H1 (cell line): ENCODE results near the gene PIEZO1. TPM values are rescaled to one million over a fixed set of nuclear protein-coding genes. Genes with fewer than 3 reads are reported as not detected.

Experiments
- CTCF ChIA-PET: fragments of 300-600 bp; sonication (Branson Sonifier 250); formaldehyde crosslinking; loops from one replicate; lab custom pipeline; 2021; ENCODE audit not compliant: partially characterized antibody; lab: Charles Lee
- POLR2A ChIA-PET: fragments of 300-600 bp; sonication (Branson Sonifier 250); formaldehyde crosslinking; loops from one replicate; lab custom pipeline; 2021; ENCODE audit warnings: inconsistent platforms; ENCODE audit not compliant: partially characterized antibody; lab: Charles Lee
- DNase-seq, 2 experiments: peaks; one replicate each; pipeline versions ENCODE4 v3.0.0 to v3.0.0-alpha.2; 2010 to 2022; ENCODE audit warnings: low spot score in 2 of 2, low read depth in 1 of 2, mixed read lengths in 1 of 2
- FAIRE-seq: peaks from 2 replicates; lab custom pipeline; 2011; peaks lifted over from hg19 to GRCh38; lab: Jason Lieb, UNC
- H2AFZ ChIP-seq: 2 replicates; pipeline ENCODE4 v1.8.1; 2012; ENCODE audit warnings: low read length, inconsistent platforms
- H2AK5ac ChIP-seq: 2 replicates; pipeline ENCODE4 v1.6.1; 2013; ENCODE audit warnings: low read depth, low read length
- H2BK120ac ChIP-seq: replicated peaks from 2 replicates; pipeline ENCODE3; 2013; ENCODE audit warnings: low read depth, low read length, inconsistent platforms
- H2BK12ac ChIP-seq: 2 replicates; pipeline ENCODE4 v1.6.1; 2013; ENCODE audit warnings: low read depth, low read length
- H2BK15ac ChIP-seq: 2 replicates; pipeline ENCODE4 v1.6.1; 2013; ENCODE audit warnings: low read length
- H2BK20ac ChIP-seq: 2 replicates; pipeline ENCODE4 v1.6.1; 2013; ENCODE audit warnings: low read length
- H2BK5ac ChIP-seq: 2 replicates; pipeline ENCODE4 v1.6.1; 2013; ENCODE audit warnings: low read depth, low read length
- H3K14ac ChIP-seq: 2 replicates; pipeline ENCODE4 v1.6.1; 2013; ENCODE audit warnings: inconsistent platforms; ENCODE audit not compliant: insufficient read length
- H3K18ac ChIP-seq: 2 replicates; pipeline ENCODE4 v1.6.1; 2013; ENCODE audit warnings: low read length; ENCODE audit errors: extremely low read depth
- H3K23ac ChIP-seq: 2 replicates; pipeline ENCODE4 v1.6.1; 2013; ENCODE audit warnings: inconsistent platforms; ENCODE audit not compliant: insufficient read length
- H3K23me2 ChIP-seq: 2 replicates; pipeline ENCODE4 v1.6.1; 2013; ENCODE audit warnings: low read depth, low read length
- H3K27ac ChIP-seq: 2 replicates; pipeline ENCODE4 v1.6.1; 2011; ENCODE audit warnings: low read depth, low read length, inconsistent platforms
- H3K27me3 ChIP-seq, 4 experiments: replicated peaks in 1 of 4; 1 replicate in 1 of 4; 2 replicates in 3 of 4; pipeline versions ENCODE4 v1.6.1 to v1.8.1; 2011 to 2013; ENCODE audit warnings: low read length in 3 of 4, mild to moderate bottlenecking in 3 of 4, inconsistent platforms in 2 of 4, mixed read lengths in 2 of 4, moderate library complexity in 1 of 4; ENCODE audit not compliant: control insufficient read depth in 3 of 4, insufficient read depth in 3 of 4; ENCODE audit errors: extremely low read depth in 1 of 4
- H3K36me3 ChIP-seq, 4 experiments: 2 replicates each; pipeline versions ENCODE4 v1.6.1 to v1.8.1; 2011 to 2013; ENCODE audit warnings: mild to moderate bottlenecking in 4 of 4, low read length in 3 of 4, moderate library complexity in 2 of 4, control low read depth in 1 of 4, inconsistent platforms in 1 of 4; ENCODE audit not compliant: insufficient read depth in 4 of 4, control insufficient read depth in 2 of 4
- H3K4ac ChIP-seq: replicated peaks from 2 replicates; pipeline ENCODE3; 2013; ENCODE audit warnings: low read length, low read depth, mixed read lengths, inconsistent platforms; ENCODE audit not compliant: insufficient read length
- H3K4me1 ChIP-seq, 4 experiments: replicated peaks in 1 of 4; 1 replicate in 1 of 4; 2 replicates in 3 of 4; pipeline versions ENCODE4 v1.6.1 to v1.8.1; 2011 to 2013; ENCODE audit warnings: low read length in 3 of 4, inconsistent platforms in 2 of 4, mixed read lengths in 1 of 4; ENCODE audit not compliant: insufficient read depth in 4 of 4, control insufficient read depth in 3 of 4
- H3K4me2 ChIP-seq, 2 experiments: 2 replicates each; pipeline versions ENCODE4 v1.6.1 to v1.8.1; 2011 to 2013; ENCODE audit warnings: low read depth in 2 of 2, low read length in 2 of 2, control low read depth in 1 of 2, inconsistent platforms in 1 of 2, mild to moderate bottlenecking in 1 of 2; ENCODE audit not compliant: insufficient read depth in 1 of 2
- H3K4me3 ChIP-seq, 4 experiments: fragments of 200-600, 300-600 bp in 1 of 4; sonication (generic), shearing (Covaris generic), sonication (Bioruptor Twin) in 1 of 4; 2 replicates each; pipeline versions ENCODE4 v1.5.1 to v1.8.1; 2011 to 2016; ENCODE audit warnings: low read length in 4 of 4, low read depth in 3 of 4, control low read depth in 2 of 4, inconsistent platforms in 2 of 4, mild to moderate bottlenecking in 2 of 4, mixed read lengths in 1 of 4, moderate library complexity in 1 of 4; ENCODE audit not compliant: insufficient read depth in 2 of 4; ENCODE audit errors: extremely low read depth in 1 of 4
- H3K56ac ChIP-seq: replicated peaks from 2 replicates; pipeline ENCODE3; 2013; ENCODE audit warnings: low read depth, mild to moderate bottlenecking, mixed read lengths, low read length, inconsistent platforms; ENCODE audit not compliant: insufficient read length
- H3K79me1 ChIP-seq: 2 replicates; pipeline ENCODE4 v1.6.1; 2013; ENCODE audit warnings: low read depth, low read length, control low read depth
- H3K79me2 ChIP-seq, 2 experiments: 2 replicates each; pipeline versions ENCODE4 v1.6.1 to v1.8.1; 2012 to 2013; ENCODE audit warnings: low read length in 2 of 2, mild to moderate bottlenecking in 2 of 2, inconsistent platforms in 1 of 2; ENCODE audit not compliant: insufficient read depth in 2 of 2, control insufficient read depth in 1 of 2
- H3K9ac ChIP-seq, 4 experiments: replicated peaks in 1 of 4; 1 replicate in 1 of 4; 2 replicates in 3 of 4; pipeline versions ENCODE4 v1.6.1 to v1.8.1; 2011 to 2013; ENCODE audit warnings: low read depth in 3 of 4, low read length in 3 of 4, control low read depth in 2 of 4, mild to moderate bottlenecking in 2 of 4, moderate library complexity in 2 of 4, inconsistent platforms in 1 of 4; ENCODE audit errors: extremely low read depth in 1 of 4
- H3K9me3 ChIP-seq, 2 experiments: 2 replicates each; pipeline versions ENCODE4 v1.6.1 to v1.8.1; 2012 to 2013; ENCODE audit warnings: mild to moderate bottlenecking in 2 of 2, moderate library complexity in 2 of 2, control low read depth in 1 of 2, inconsistent platforms in 1 of 2, low read depth in 1 of 2, low read length in 1 of 2, mixed read lengths in 1 of 2; ENCODE audit not compliant: insufficient read depth in 2 of 2
- H4K20me1 ChIP-seq, 2 experiments: replicated peaks in 1 of 2; 2 replicates each; pipeline versions ENCODE3 to v1.8.1; 2011 to 2013; ENCODE audit warnings: inconsistent platforms in 2 of 2, low read length in 2 of 2, mild to moderate bottlenecking in 1 of 2; ENCODE audit not compliant: insufficient read depth in 2 of 2, control insufficient read depth in 1 of 2
- H4K5ac ChIP-seq: 2 replicates; pipeline ENCODE4 v1.6.1; 2013; ENCODE audit warnings: low read length, low read depth, mixed read lengths, inconsistent platforms; ENCODE audit not compliant: insufficient read length
- H4K8ac ChIP-seq: 2 replicates; pipeline ENCODE4 v1.8.0; 2013; ENCODE audit warnings: mild to moderate bottlenecking, moderate library complexity, low read length, inconsistent platforms; ENCODE audit not compliant: insufficient read depth; ENCODE audit errors: extremely low read depth
- H4K91ac ChIP-seq: replicated peaks from 2 replicates; pipeline ENCODE3; 2013; ENCODE audit warnings: low read length, mixed read lengths, inconsistent platforms; ENCODE audit not compliant: insufficient read length
- FOSL1 ChIP-seq: IDR thresholded peaks from 2 replicates; pipeline ENCODE4 v1.6.1; 2011; ENCODE audit warnings: mild to moderate bottlenecking, low read depth, low read length, moderate library complexity; ENCODE audit not compliant: insufficient read depth
- JUN ChIP-seq: IDR thresholded peaks from 2 replicates; pipeline ENCODE4 v1.6.1; 2011; ENCODE audit warnings: low read depth, mild to moderate bottlenecking, improper control_type of control experiment, low read length
- JUND ChIP-seq: IDR thresholded peaks from 2 replicates; pipeline ENCODE4 v1.6.1; 2011; ENCODE audit warnings: mild to moderate bottlenecking, improper control_type of control experiment, low read length
- KDM4A ChIP-seq: IDR thresholded peaks from one replicate; pipeline ENCODE4 v1.7.1; 2012; ENCODE audit warnings: low read depth, mild to moderate bottlenecking, moderate library complexity, low read length, inconsistent platforms; ENCODE audit not compliant: severe bottlenecking
- MAFK ChIP-seq: IDR thresholded peaks from 2 replicates; pipeline ENCODE4 v1.6.1; 2012; ENCODE audit warnings: low read depth, mild to moderate bottlenecking, improper control_type of control experiment, low read length
- NANOG ChIP-seq: IDR thresholded peaks from 2 replicates; pipeline ENCODE4 v1.6.1; 2011; ENCODE audit warnings: low read length, low read depth, mild to moderate bottlenecking, inconsistent platforms; ENCODE audit not compliant: insufficient read depth, poor library complexity, severe bottlenecking
- PHF8 ChIP-seq: fragments of 200-600 bp; sonication (generic); conservative IDR thresholded peaks from 2 replicates; pipeline ENCODE4 v1.7.1; 2012; ENCODE audit warnings: low read depth, mild to moderate bottlenecking, inconsistent platforms, low read length, moderate library complexity
- YY1 ChIP-seq: IDR thresholded peaks from 2 replicates; pipeline ENCODE4 v1.6.1; 2011; ENCODE audit warnings: low read depth, mild to moderate bottlenecking, low read length
- ZNF274 ChIP-seq: IDR thresholded peaks from 2 replicates; pipeline ENCODE4 v1.7.0; 2012; ENCODE audit warnings: low read length, borderline replicate concordance; ENCODE audit errors: extremely low read depth
- WGBS, 2 experiments: shearing (Covaris generic) in 1 of 2; methylation state at CpG; one replicate each; pipeline versions ENCODE4 v1.1.6 to v1.1.7; 2013 to 2015; ENCODE audit warnings: low lambda C conversion rate in 2 of 2, mixed read lengths in 2 of 2, inconsistent platforms in 1 of 2, low coverage in 1 of 2, missing lambda C conversion rate in 1 of 2; ENCODE audit not compliant: insufficient replicate concordance in 2 of 2, insufficient coverage in 1 of 2, insufficient read length in 1 of 2; ENCODE audit errors: extremely low coverage in 1 of 2, missing lambda C conversion rate in 1 of 2; 5-methylcytosine and 5-hydroxymethylcytosine counted together
- polyA plus RNA-seq, 7 experiments: library from polyadenylated mRNA; depleted of rRNA in 3 of 7; stranded (reverse) in 5 of 7; unstranded in 2 of 7; fragments of >200 nt in 5 of 7; fragments of 200-250 nt in 2 of 7; gene quantifications; 1 replicate in 5 of 7; 2 replicates in 1 of 7; 4 replicates in 1 of 7; pipeline versions ENCODE4 v1.2.1 to v1.2.3, GENCODE V29; 2011 to 2013; ENCODE audit warnings: missing spikeins in 2 of 7, mixed read lengths in 2 of 7
- total RNA-seq: library from RNA; stranded (reverse); fragmentation: NEBNext Ultra II Directional; extraction: Animal tissue kit (Norgen Biotek cat#: 25700); gene quantifications from 2 replicates; pipeline ENCODE4 v1.2.1, GENCODE V29; 2021
- TF ChIP-seq, protein P1 (sequence below), 3 experiments: IDR thresholded peaks; 1 replicate in 2 of 3; 2 replicates in 1 of 3; pipeline versions ENCODE4 v1.5.1 to v1.6.1; 2011; ENCODE audit warnings: low read length in 3 of 3, mild to moderate bottlenecking in 3 of 3, inconsistent platforms in 2 of 3, low read depth in 1 of 3, moderate library complexity in 1 of 3; ENCODE audit not compliant: insufficient read depth in 1 of 3; ENCODE audit errors: control extremely low read depth in 1 of 3
- TF ChIP-seq, protein P2 (sequence below): IDR thresholded peaks from 2 replicates; pipeline ENCODE4 v1.6.1; 2012; ENCODE audit warnings: inconsistent platforms

PIEZO1 gene
- total and polyA plus RNA-seq, 2 of the 8 experiments (the other 6 are each of a cell fraction or from before 2014, with no cell fraction given): 42.3 to 67.5 TPM

- no peak overlapping the region for H2AFZ ChIP-seq
- H4K8ac ChIP-seq: no peak overlapping the region
- H2BK120ac ChIP-seq: no peak overlapping the region
- H2BK5ac ChIP-seq: no peak overlapping the region
- H3K79me1 ChIP-seq: peaks cover 6% of the 10 kb centered on the region; the same call in 1 of the 2 replicates
- no peak overlapping the region for H3K4me2 ChIP-seq
- no peak overlapping the region for H3K56ac ChIP-seq
- no peak overlapping the region for H3K18ac ChIP-seq
- no peak overlapping the region; a peak in 1 of 7 replicates for H3K9ac ChIP-seq
- DNase-seq (no peak), FAIRE-seq (no peak)
- H3K36me3 ChIP-seq: no peaks in the 10 kb centered on the region
- no peak overlapping the region for H4K5ac ChIP-seq
- H3K27me3 ChIP-seq: no peaks in the 10 kb centered on the region
- ChIA-PET POLR2A (interaction anchor here (0.7 to 4.7 kb wide), 3 partner anchors 9 to 34 kb away, joined by 3 to 16 read pairs (median 3); no protein-coding TSS in a partner anchor), CTCF (interaction anchor here (0.8 to 4.2 kb wide), 4 partner anchors 12 to 32 kb away, joined by 3 to 15 read pairs (median 4); no protein-coding TSS in a partner anchor)
- H3K9me3 ChIP-seq: no peaks in the 10 kb centered on the region
- H2AK5ac ChIP-seq: no peak overlapping the region
- no peak overlapping the region for H3K14ac ChIP-seq
- WGBS, 2 experiments: 91% methylated on average over 18 of the region's 18 CpGs; no CpG with 5 or more reads in 1 of the 2 experiments
- H3K4me1 ChIP-seq: peaks cover 3 to 31% (median 17%) of the 10 kb centered on the region in 4 experiments
- H3K4ac ChIP-seq: no peak overlapping the region
- no peak overlapping the region for H3K23ac ChIP-seq
- H3K23me2 ChIP-seq: no peaks in the 10 kb centered on the region; the same call in 1 of the 2 replicates
- H3K4me3 ChIP-seq: no peak overlapping the region
- H2BK12ac ChIP-seq: no peak overlapping the region
- peaks cover 3 to 6% of the 10 kb centered on the region in 2 experiments for H4K20me1 ChIP-seq
- H2BK20ac ChIP-seq: no peak overlapping the region
- H3K27ac ChIP-seq: no peak overlapping the region
- H2BK15ac ChIP-seq: no peak overlapping the region
- peaks cover 0 to 10% of the 10 kb centered on the region in 2 experiments; a peak in 1 of 4 replicates for H3K79me2 ChIP-seq
- no peak overlapping the region for H4K91ac ChIP-seq
- TF ChIP-seq YY1 (no peak), ZNF274 (no peak), PHF8 (no peak), JUND (no peak), NANOG (no peak), FOSL1 (no peak), KDM4A (no peak), JUN (no peak), MAFK (no peak)
- TF ChIP-seq, protein P1, sequence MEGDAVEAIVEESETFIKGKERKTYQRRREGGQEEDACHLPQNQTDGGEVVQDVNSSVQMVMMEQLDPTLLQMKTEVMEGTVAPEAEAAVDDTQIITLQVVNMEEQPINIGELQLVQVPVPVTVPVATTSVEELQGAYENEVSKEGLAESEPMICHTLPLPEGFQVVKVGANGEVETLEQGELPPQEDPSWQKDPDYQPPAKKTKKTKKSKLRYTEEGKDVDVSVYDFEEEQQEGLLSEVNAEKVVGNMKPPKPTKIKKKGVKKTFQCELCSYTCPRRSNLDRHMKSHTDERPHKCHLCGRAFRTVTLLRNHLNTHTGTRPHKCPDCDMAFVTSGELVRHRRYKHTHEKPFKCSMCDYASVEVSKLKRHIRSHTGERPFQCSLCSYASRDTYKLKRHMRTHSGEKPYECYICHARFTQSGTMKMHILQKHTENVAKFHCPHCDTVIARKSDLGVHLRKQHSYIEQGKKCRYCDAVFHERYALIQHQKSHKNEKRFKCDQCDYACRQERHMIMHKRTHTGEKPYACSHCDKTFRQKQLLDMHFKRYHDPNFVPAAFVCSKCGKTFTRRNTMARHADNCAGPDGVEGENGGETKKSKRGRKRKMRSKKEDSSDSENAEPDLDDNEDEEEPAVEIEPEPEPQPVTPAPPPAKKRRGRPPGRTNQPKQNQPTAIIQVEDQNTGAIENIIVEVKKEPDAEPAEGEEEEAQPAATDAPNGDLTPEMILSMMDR (IDR thresholded peaks at IDR 0.05; ENCODE audit: control extremely low read depth in 1 of 3, insufficient read depth in 1 of 3, low read depth in 1 of 3, low read length in 3 of 3): no peak
- TF ChIP-seq, protein P2, sequence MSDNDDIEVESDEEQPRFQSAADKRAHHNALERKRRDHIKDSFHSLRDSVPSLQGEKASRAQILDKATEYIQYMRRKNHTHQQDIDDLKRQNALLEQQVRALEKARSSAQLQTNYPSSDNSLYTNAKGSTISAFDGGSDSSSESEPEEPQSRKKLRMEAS: no peak
Observed at GRCh38 chr16:88775825-88776224, 9.2 kb downstream of the PIEZO1 start.
